ENCODE measurements around the gene DDA1.

The DDA1 gene

GRCh38 chr19:17336872-17337674 is 27.7 kb downstream of the DDA1 start, which contains the start of gene GTPBP3 (continued):
- TF ChIP-seq INSM2 (tag by site-specific recombination; IDR thresholded peaks at IDR 0.05) (peak; percentile 92), ZNF202 (tag by site-specific recombination; IDR thresholded peaks at IDR 0.05; ENCODE audit: borderline replicate concordance) (no peak), PRDM6 (tag by site-specific recombination; IDR thresholded peaks at IDR 0.05) (no peak), ZXDB (tag by site-specific recombination; IDR thresholded peaks at IDR 0.05) (peak; percentile 99), ZNF747 (tag by site-specific recombination; IDR thresholded peaks at IDR 0.05) (no peak), ZNF48 (tag by site-specific recombination; IDR thresholded peaks at IDR 0.05) (no peak), OVOL3 (tag by site-specific recombination; IDR thresholded peaks at IDR 0.05) (peak; percentile 92), ZNF521 (tag by site-specific recombination; IDR thresholded peaks at IDR 0.05) (no peak), ZNF548 (tag by site-specific recombination; IDR thresholded peaks at IDR 0.05) (no peak), HOXC10 (CRISPR knock-in tag; IDR thresholded peaks at IDR 0.05) (no peak; the same call in 1 of the 2 replicates), GLIS2 (tag by site-specific recombination; IDR thresholded peaks at IDR 0.05) (peak; percentile 75), ZNF830 (tag by site-specific recombination; IDR thresholded peaks at IDR 0.05; ENCODE audit: low read depth) (no peak), ZSCAN18 (tag by site-specific recombination; IDR thresholded peaks at IDR 0.05) (peak; percentile 86), ZNF596 (tag by site-specific recombination; IDR thresholded peaks at IDR 0.05) (no peak), ZBTB7A (tag by site-specific recombination; IDR thresholded peaks at IDR 0.05; ENCODE audit: low read depth) (peak; percentile 69), ZEB2 (tag by site-specific recombination; IDR thresholded peaks at IDR 0.05) (peak; percentile 90), TCF7L2 (IDR thresholded peaks at IDR 0.05; ENCODE audit: borderline replicate concordance, low read depth, low read length) (peak; percentile 37; the same call in 1 of the 2 replicates), ZNF2 (tag by site-specific recombination; IDR thresholded peaks at IDR 0.05) (peak; percentile 99), ZNF704 (tag by site-specific recombination; IDR thresholded peaks at IDR 0.05) (peak; percentile 7; the same call in 1 of the 2 replicates), ZNF391 (tag by site-specific recombination; IDR thresholded peaks at IDR 0.05; ENCODE audit: borderline replicate concordance, low read depth) (peak; percentile 99; the same call in 1 of the 2 replicates), ZNF433 (tag by site-specific recombination; IDR thresholded peaks at IDR 0.05; ENCODE audit: low read depth) (no peak), PBX3 (CRISPR knock-in tag; IDR thresholded peaks at IDR 0.05) (peak; percentile 61; the same call in 1 of the 2 replicates), ZNF580 (tag by site-specific recombination; IDR thresholded peaks at IDR 0.05) (peak; percentile 99), ZFP69B (tag by site-specific recombination; IDR thresholded peaks at IDR 0.05) (peak; percentile 93), KLF17 (tag by site-specific recombination; IDR thresholded peaks at IDR 0.05) (peak; percentile 99), ZNF274 (IDR thresholded peaks at IDR 0.05; ENCODE audit: low read length) (no peak), ZNF274 (tag by site-specific recombination; IDR thresholded peaks at IDR 0.05; ENCODE audit: borderline replicate concordance) (no peak), ZNF311 (tag by site-specific recombination; IDR thresholded peaks at IDR 0.05; ENCODE audit: borderline replicate concordance) (no peak), ZNF701 (tag by site-specific recombination; IDR thresholded peaks at IDR 0.05) (no peak), ZNF223 (tag by site-specific recombination; IDR thresholded peaks at IDR 0.05) (0 out of 2 replicates have a peak, but pooled peaks have one; percentile 60), ZNF488 (tag by site-specific recombination; IDR thresholded peaks at IDR 0.05) (no peak)

All from HEK293 (cell line).